Mesodermal cell (in vitro differentiated cells): Measurements from ENCODE around the gene DNAH14.

Experiments used
- H3K27ac ChIP-seq: 2 replicates; pipeline ENCODE4 v1.7.0; 2013; ENCODE audit warnings: mild to moderate bottlenecking, low read depth, low read length, moderate library complexity; ENCODE audit not compliant: severe bottlenecking
- H3K36me3 ChIP-seq: 2 replicates; pipeline ENCODE4 v1.7.1; 2013; ENCODE audit warnings: mild to moderate bottlenecking, low read length, moderate library complexity; ENCODE audit not compliant: control insufficient read depth, insufficient read depth
- H3K4me1 ChIP-seq: one replicate; pipeline ENCODE4 v1.7.1; 2013; ENCODE audit warnings: mild to moderate bottlenecking, low read length; ENCODE audit not compliant: insufficient read depth, control insufficient read depth, poor library complexity, severe bottlenecking
- H3K4me3 ChIP-seq: 2 replicates; pipeline ENCODE4 v1.7.0; 2013; ENCODE audit warnings: low read length, control low read depth, mild to moderate bottlenecking; ENCODE audit not compliant: insufficient read depth, poor library complexity, severe bottlenecking; ENCODE audit errors: extremely low read depth
- H3K9me3 ChIP-seq: 2 replicates; pipeline ENCODE4 v1.7.1; 2013; ENCODE audit warnings: mild to moderate bottlenecking, low read length, moderate library complexity; ENCODE audit not compliant: control insufficient read depth
- whole genome bisulfite sequencing, 2 experiments: methylation state at CpG; one replicate each; pipeline ENCODE4 v1.1.5; 2013; ENCODE audit warnings: missing lambda C conversion rate in 2 of 2; ENCODE audit not compliant: insufficient coverage in 2 of 2; 5-methylcytosine and 5-hydroxymethylcytosine counted together

DNAH14 gene

DNA sequence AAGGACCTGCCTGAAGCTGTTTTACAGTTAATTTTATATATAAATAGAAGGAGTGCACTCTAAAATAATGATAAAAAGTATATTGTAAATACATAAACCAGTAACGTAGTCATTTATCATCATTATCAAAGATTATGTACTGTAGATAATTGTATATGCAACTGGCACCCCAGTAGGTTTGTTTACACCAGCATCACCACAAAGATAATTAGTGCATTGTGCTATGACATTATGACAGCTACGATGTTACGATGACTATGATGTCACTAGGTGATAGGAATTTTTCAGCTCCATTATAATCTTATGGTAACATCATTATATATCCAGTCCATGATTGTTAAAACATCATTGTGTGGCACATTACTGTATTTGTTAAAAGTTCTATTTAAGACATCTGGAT is 313.1 kb downstream of the DNAH14 start:
- Histone ChIP-seq H3K4me3 (no peak overlapping the region), H3K27ac (no peak overlapping the region), H3K9me3 (no peaks in the 10 kb centered on the region), H3K36me3 (no peaks in the 10 kb centered on the region), H3K4me1 (no peaks in the 10 kb centered on the region)
- 100% methylated on average over 2 of the region's 3 CpGs; no CpG with 5 or more reads in 1 of the 2 experiments for WGBS, 2 experiments

- Histone ChIP-seq H3K27ac (no peak overlapping the region), H3K4me1 (no peaks in the 10 kb centered on the region), H3K9me3 (no peaks in the 10 kb centered on the region), H3K36me3 (no peaks in the 10 kb centered on the region), H3K4me3 (no peak overlapping the region)
- 84 to 90% methylated on average over 4 of the region's 4 CpGs for WGBS, 2 experiments
Observed at GRCh38 chr1:225250432-225250831, 321.0 kb downstream of the DNAH14 start.

DNA sequence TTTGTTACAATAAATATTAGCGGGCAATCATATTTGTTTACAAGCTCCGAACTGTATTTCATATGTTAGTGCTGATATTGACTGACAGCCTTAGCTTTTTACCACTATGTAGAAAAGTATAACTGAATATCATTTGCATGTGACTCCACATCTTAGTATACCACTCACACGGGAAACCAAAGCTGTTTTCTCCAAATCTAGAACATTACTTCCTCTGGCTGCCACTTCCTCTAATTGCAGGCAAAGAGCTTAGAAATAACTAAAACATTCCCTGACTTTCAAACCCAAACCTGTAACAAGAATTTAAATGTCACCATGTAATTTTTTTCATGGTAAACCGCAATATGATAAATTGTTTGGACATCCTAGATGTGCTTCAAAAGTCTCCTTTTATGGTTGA is 323.7 kb downstream of the DNAH14 start:
- no peaks in the 10 kb centered on the region for H3K4me1 ChIP-seq
- H3K36me3 ChIP-seq: no peaks in the 10 kb centered on the region
- no peaks in the 10 kb centered on the region for H3K9me3 ChIP-seq
- H3K27ac ChIP-seq: no peak overlapping the region
- no peak overlapping the region for H3K4me3 ChIP-seq
- 75 to 80% methylated on average over 1 of the region's 4 CpGs for WGBS, 2 experiments

DNA sequence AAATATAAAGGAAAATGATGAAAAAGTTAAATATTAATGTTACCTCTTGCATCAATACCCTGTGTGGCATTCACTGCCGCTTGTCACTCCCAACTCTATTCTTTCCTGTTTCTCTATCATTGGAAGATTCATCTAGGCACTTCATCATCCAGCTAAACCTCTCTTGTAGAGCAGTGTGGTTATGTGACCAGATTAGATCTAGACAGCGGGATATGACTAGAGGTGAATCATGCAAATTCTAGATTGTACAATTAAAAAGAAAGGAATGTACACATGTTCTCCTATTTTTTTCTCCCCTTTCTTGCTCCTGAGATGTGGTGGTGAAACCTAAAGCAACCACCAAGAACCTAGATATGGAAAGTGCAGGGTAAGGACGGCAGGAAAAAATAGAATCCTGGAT is 324.3 kb downstream of the DNAH14 start:
- Histone ChIP-seq H3K27ac (no peak overlapping the region), H3K36me3 (no peaks in the 10 kb centered on the region), H3K4me1 (no peaks in the 10 kb centered on the region), H3K4me3 (no peak overlapping the region), H3K9me3 (no peaks in the 10 kb centered on the region)
- WGBS, 2 experiments: no CpG with 5 or more reads among the region's 3 CpGs

DNA sequence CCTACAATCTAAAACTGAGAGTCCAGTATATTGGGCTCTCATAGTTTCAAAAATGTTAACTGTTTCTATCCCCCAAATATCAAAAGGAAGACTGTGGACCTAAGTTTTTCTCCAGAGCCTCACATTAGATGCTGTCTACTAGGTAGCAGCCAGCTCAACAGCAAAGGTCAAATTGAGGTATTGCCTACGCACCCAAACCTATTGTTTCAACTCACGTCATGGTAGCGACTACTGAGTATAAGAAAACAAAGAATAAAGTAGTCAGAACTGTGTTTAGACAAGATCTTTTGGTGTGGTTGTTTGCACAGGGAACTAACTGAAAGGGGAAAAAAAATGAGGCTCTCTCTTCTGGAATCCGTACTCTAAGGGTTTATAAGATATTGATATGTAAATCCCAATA is 325.2 kb downstream of the DNAH14 start:
- Histone ChIP-seq H3K4me1 (no peaks in the 10 kb centered on the region), H3K27ac (no peak overlapping the region), H3K9me3 (no peaks in the 10 kb centered on the region), H3K36me3 (no peaks in the 10 kb centered on the region), H3K4me3 (no peak overlapping the region)
- 87% methylated on average over 3 of the region's 4 CpGs; no CpG with 5 or more reads in 1 of the 2 experiments for WGBS, 2 experiments

DNA sequence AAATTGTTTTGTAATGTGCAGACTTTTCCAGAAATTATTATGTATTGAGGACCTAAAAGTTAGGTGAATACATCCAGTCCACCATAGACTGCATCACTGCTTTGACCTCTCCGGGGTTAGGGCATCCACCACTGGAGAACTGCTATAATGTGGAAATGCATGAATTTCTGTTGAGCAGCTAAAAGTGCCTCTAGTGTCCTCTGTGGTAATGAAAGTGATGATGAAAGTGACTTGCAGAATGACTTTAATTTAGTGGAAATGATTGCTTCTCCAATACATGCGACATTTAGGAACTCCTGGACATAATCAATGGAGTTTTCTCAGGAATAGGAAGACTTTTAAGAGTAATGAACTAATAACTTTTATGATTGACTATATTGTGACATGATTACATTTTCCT is 327.6 kb downstream of the DNAH14 start:
- no CpG with 5 or more reads among the region's 2 CpGs for WGBS, 2 experiments
- Histone ChIP-seq H3K4me3 (no peak overlapping the region), H3K36me3 (no peaks in the 10 kb centered on the region), H3K4me1 (no peaks in the 10 kb centered on the region), H3K9me3 (no peaks in the 10 kb centered on the region), H3K27ac (no peak overlapping the region)

DNA sequence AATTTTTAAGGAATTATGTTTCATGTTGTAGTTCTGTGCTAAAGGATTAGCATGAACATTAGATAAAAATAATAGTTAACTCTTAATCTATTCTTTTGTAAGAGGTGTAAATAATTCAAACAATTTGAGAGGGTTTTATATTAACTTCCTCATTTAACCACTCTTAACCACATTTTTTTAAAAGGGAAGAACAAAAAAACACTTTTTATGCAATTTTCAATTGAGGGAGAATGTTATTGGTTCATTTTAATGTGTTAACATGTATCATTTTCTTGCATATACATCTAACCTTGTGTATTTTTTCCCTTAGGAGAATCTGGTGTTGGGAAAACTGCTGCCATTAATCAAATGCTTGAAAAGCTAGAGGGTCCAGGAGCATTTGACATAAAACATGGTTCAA is 329.3 kb downstream of the DNAH14 start:
- Histone ChIP-seq H3K4me3 (no peak overlapping the region), H3K36me3 (no peaks in the 10 kb centered on the region), H3K27ac (no peak overlapping the region), H3K9me3 (no peaks in the 10 kb centered on the region), H3K4me1 (no peaks in the 10 kb centered on the region)

DNA sequence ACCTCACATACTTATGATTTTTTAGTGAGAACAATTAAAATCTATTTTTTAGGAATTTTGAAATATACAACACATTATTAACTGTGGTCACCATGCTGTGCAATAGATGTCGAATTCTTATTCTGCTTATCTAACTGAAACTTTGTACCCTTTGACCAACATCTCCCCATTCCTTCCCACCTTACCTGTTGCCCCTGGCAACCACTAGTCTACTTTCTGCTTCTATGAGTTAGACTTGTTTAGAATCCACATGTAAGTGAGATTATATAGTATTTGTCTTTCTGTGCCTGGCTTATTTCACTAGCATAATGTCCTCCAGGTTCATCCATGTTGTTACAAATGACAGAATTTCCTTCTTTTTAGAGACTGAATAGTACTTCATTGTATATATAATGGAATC is 330.1 kb downstream of the DNAH14 start:
- Histone ChIP-seq H3K36me3 (no peaks in the 10 kb centered on the region), H3K9me3 (no peaks in the 10 kb centered on the region)
- 80% methylated on average over 1 of the region's 1 CpG; no CpG with 5 or more reads in 1 of the 2 experiments for WGBS, 2 experiments

DNA sequence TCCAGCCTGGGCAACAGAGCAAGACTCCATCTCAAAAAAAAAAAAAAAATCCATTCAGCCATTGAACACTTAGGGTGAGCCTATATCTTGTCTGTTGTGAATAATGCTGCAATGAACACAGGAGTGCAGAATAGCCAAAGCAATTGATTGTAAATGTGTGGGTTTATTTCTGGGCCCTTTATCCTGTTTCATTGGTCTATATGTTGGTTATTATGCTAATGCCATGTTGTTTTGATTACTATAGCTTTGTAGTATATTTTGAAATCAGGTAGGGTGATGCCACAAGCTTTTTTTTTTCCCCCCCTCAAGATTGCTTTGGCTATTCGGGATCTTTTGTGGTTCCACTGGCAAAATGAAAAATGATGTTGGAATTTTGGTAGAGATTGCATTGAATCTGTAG is 330.8 kb downstream of the DNAH14 start:
- no CpG with 5 or more reads among the region's 1 CpG for WGBS, 2 experiments
- Histone ChIP-seq H3K4me1 (no peaks in the 10 kb centered on the region), H3K9me3 (no peaks in the 10 kb centered on the region), H3K27ac (no peak overlapping the region), H3K4me3 (no peak overlapping the region), H3K36me3 (no peaks in the 10 kb centered on the region)

More for the DNA sequence above, 330.1 kb downstream of the DNAH14 start:
- Histone ChIP-seq H3K4me3 (no peak overlapping the region), H3K4me1 (no peaks in the 10 kb centered on the region), H3K27ac (no peak overlapping the region)

DNA sequence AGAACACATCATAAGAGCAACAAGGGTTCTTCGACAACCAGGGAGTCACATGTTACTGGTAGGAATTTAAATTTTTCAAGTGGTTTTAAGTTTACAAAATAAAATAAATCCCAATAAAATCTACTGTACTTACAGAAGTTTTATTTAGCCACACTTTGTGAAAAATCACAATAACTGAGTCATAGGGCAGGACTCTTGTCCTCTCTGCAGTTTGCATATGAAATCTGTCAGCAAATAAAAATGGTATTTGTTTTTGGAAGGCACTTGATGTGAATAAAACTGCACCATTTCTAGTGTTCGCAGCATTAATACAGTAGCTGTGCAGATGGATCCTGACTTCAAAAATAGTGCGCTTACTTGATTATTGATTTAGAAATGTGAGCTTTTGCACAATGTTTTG is 348.0 kb downstream of the DNAH14 start:
- Histone ChIP-seq H3K36me3 (no peaks in the 10 kb centered on the region), H3K27ac (no peak overlapping the region), H3K4me1 (no peaks in the 10 kb centered on the region), H3K4me3 (no peak overlapping the region), H3K9me3 (peaks cover 4% of the 10 kb centered on the region)
- WGBS, 2 experiments: 82 to 100% methylated on average over 1 of the region's 3 CpGs

DNA sequence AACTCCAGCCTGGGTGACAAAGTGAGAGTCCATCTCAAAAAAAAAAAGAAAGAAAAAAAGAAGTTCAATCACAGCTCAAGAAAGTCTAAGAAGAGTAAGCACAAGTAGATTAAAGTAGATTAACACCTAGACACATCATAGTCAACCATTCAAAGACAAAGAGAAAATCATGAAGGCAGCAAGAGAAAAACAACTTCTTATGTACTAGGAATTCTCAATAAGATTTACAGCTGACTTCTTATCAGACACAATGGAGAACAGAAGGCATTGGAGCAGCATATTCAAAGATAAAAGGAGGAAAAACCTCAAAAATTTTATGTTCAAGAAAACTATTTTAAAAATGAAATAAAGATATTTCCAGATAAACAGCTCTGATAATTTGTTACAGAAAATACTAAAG is 351.1 kb downstream of the DNAH14 start:
- Histone ChIP-seq H3K4me1 (no peaks in the 10 kb centered on the region), H3K4me3 (no peak overlapping the region), H3K27ac (no peak overlapping the region), H3K36me3 (no peaks in the 10 kb centered on the region), H3K9me3 (peaks cover 4% of the 10 kb centered on the region)

GRCh38 chr1:225290244-225290643 is 360.8 kb downstream of the DNAH14 start:
- no CpG with 5 or more reads among the region's 1 CpG for WGBS, 2 experiments
- Histone ChIP-seq H3K4me1 (no peaks in the 10 kb centered on the region), H3K4me3 (no peak overlapping the region), H3K9me3 (peaks cover 7% of the 10 kb centered on the region), H3K36me3 (no peaks in the 10 kb centered on the region), H3K27ac (no peak overlapping the region)
